Fibroblast of skin of left biceps (primary cell): ENCODE measurements around the gene TEKT2.

Experiments used
- DNase-seq, 2 experiments: peaks; one replicate each; pipeline ENCODE4 v3.0.0-alpha.2; 2013; ENCODE audit warnings: low read depth in 2 of 2

The TEKT2 gene

GRCh38 chr1:36128126-36128904 is 44.4 kb downstream of the TEKT2 start:
- no peak for DNase-seq

DNA sequence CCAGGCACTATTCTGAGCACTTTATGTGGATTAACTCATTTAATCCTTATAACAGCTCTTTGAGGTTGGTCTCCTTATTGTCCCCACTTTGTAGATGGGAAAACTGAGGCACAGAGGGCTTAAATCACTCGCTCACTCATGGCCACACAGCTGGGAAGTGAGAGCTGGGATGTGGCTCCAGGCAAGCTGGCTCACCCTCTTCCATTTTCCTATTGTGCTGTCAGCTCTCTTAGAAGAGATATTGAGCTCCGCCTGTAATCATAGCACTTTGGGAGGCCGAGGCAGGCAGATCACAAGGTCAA is 45.0 kb downstream of the TEKT2 start:
- DNase-seq: no peak

- DNase-seq: no peak
Measured at GRCh38 chr1:36132029-36132428, 48.1 kb downstream of the TEKT2 start.

- DNase-seq: peak; percentile 84 to 86
Measured at GRCh38 chr1:36133484-36133883, 49.6 kb downstream of the TEKT2 start.

GRCh38 chr1:36134031-36134430 is 50.1 kb downstream of the TEKT2 start:
- no peak for DNase-seq

DNA sequence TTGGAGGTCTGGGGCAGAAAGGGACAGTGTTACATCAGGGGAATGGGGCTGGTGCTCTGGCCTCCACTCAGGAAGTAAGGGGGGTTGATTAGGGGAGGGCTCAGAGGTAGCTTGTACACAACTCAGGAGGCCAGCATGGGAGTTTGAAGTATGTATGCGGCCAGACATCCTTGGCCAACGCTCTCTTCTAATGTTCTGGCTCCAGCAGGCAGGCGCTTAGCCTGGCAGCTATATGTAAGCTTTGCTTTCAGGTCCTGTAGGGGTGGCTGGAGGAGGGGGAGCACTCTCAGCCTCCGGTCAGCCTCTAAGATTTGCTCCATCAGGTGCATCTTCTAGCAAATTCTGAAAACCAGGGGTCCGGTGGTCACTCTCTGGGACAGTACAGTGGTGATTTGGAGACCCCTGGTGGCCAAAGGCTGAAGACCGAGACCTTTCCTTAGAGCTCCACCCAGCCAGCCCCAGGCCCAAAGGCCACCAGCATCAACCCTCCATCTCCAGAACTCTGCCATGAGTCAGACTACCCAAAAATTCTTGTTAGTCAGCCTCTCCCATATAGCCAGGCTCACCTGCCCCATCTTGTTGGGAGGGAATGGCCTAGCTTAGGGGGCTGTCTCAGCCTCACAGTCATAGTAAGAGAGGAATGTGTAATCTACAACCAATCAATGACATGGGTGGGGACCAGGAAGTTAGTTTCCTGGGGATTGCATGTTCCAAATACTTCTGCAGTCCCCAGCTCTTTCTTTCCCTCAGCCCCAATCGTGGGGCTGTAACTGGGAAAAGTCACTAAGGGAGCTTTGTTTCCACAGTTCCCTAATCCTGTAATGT is 50.8 kb downstream of the TEKT2 start:
- DNase-seq: no peak

DNA sequence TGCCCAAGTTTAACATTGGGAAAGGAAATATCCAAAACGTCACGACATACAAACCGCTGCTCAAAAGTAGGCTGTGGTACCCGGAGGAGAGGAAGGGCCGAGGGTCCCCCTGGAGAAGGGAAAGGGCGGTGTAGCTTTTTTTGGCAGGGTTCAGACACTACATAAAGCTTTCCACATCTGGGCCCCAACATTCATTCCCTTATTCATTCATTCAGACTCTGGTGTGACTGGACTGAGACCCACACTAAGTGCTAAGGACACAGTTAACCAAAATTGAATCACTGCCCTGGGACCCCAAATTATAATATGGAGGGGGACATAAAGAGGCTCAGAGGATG is 51.4 kb downstream of the TEKT2 start:
- DNase-seq: no peak

GRCh38 chr1:36135796-36136195 is 51.9 kb downstream of the TEKT2 start:
- DNase-seq: no peak

DNA sequence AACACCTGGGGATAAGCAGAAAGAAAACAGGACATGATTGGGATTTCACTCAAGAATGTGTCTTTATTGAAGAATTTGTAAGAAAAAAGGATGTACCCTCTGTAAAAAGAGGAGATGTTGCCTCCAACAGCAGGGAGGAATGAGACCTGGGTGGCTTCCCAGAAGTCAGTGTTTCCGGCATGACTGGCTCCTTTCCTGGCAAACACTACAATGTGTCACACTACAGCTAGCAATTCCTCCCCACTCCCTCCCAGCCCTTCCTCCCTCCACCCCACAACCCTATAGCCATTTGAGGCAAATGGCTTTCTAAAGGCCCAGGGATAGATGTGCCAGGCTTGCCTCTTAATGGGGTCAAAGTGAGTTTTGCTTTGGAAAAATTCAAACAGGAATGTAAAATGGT is 52.6 kb downstream of the TEKT2 start:
- peak; percentile 64 to 66 for DNase-seq

GRCh38 chr1:36137226-36137625 is 53.3 kb downstream of the TEKT2 start:
- no peak for DNase-seq

DNA sequence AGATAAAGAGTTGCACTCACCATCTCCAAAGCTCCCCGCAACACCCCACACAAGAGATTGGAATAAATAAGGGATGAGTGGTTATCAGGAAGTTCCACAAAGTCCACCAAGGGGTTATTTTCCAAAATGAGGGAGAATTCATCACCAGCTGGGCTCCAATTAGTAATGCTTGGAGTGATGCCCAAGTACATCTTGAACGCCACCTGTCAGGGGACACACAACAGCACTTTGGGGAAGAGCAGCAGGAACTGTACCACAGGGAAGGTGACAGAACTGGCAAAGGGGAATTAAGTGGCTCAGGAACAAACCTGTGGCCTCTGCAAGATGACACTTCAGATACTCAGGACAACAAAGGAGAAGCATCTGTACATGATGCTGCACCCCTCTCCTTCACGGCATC is 53.9 kb downstream of the TEKT2 start:
- DNase-seq: no peak
